ENCODE data around the gene SRCAP.

SRCAP gene

DNA sequence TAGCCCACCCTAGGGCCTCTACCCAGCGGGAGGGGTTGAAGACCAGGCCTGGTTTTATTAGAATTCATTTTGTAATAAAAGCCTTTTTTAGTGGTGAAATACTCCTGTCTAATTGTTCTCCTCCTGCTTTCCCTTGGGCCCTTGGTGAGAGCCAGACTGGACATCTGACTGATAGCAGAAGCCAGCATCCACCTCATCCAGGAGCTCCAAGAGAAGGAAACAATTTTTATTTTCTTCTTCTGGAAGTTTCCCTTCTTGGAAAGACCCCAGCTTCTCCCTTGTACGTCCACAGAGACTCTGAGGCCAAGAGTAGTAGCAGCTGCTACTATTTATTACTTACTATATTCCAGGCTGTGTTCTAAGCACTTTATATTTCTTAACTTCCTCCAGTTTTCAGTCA lies 45.2 kb downstream of the SRCAP start:
- TF ChIP-seq GATA2 (IDR thresholded peaks at IDR 0.05; ENCODE audit: low read depth, low read length) (no peak), GATA3 (IDR thresholded peaks at IDR 0.05; ENCODE audit: low read depth, low read length) (no peak)

- TF ChIP-seq GATA3 (IDR thresholded peaks at IDR 0.05; ENCODE audit: low read depth, low read length) (no peak), GATA2 (IDR thresholded peaks at IDR 0.05; ENCODE audit: low read depth, low read length) (no peak)
Measured at GRCh38 chr16:30745082-30745481, 46.1 kb downstream of the SRCAP start.

DNA sequence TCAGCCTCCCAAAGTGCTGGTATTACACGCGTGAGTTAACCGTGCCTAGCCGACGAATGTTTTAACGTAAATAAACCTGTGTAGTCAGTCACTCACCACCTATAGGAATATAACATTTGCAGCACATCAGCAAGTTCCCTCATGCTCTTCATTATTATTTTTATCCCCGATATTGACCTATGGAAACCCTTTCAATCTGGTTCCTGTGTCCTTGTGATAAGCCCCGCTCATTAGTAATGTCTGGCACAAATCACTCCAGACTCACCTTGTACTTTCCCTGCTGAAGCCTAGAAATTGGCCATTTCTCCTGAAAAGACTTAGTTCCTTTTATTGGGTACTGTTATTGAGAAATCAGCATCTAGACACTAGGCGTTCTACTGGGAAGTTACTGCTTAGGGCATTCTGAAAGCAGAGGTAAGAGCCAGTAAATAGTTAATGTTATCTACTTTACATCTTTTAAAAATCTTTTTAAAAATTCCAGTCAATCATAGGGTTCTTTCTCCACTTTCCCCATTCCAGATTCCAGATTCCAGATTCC lies 47.7 kb downstream of the SRCAP start:
- TF ChIP-seq GATA3 (IDR thresholded peaks at IDR 0.05; ENCODE audit: low read depth, low read length) (no peak), GATA2 (IDR thresholded peaks at IDR 0.05; ENCODE audit: low read depth, low read length) (no peak)

GRCh38 chr16:30747331-30747730 lies 48.4 kb downstream of the SRCAP start:
- TF ChIP-seq GATA3 (IDR thresholded peaks at IDR 0.05; ENCODE audit: low read depth, low read length) (no peak), GATA2 (IDR thresholded peaks at IDR 0.05; ENCODE audit: low read depth, low read length) (no peak)

GRCh38 chr16:30747799-30748633 lies 49.0 kb downstream of the SRCAP start, which contains the start of gene PHKG2:
TSS of gene PHKG2 (plus strand) at chr16:30748425. CDS start at chr16:30748821, 396 bp downstream.
- TF ChIP-seq GATA3 (IDR thresholded peaks at IDR 0.05; ENCODE audit: low read depth, low read length) (no peak), GATA2 (IDR thresholded peaks at IDR 0.05; ENCODE audit: low read depth, low read length) (no peak)

- TF ChIP-seq GATA2 (IDR thresholded peaks at IDR 0.05; ENCODE audit: low read depth, low read length) (no peak), GATA3 (IDR thresholded peaks at IDR 0.05; ENCODE audit: low read depth, low read length) (no peak)
Measured at GRCh38 chr16:30748634-30749445, 49.9 kb downstream of the SRCAP start.

GRCh38 chr16:30750201-30750600 lies 51.2 kb downstream of the SRCAP start:
- TF ChIP-seq GATA3 (IDR thresholded peaks at IDR 0.05; ENCODE audit: low read depth, low read length) (no peak), GATA2 (IDR thresholded peaks at IDR 0.05; ENCODE audit: low read depth, low read length) (no peak)

GRCh38 chr16:30750876-30751465 lies 52.0 kb downstream of the SRCAP start:
- TF ChIP-seq GATA3 (IDR thresholded peaks at IDR 0.05; ENCODE audit: low read depth, low read length) (no peak), GATA2 (IDR thresholded peaks at IDR 0.05; ENCODE audit: low read depth, low read length) (no peak)

DNA sequence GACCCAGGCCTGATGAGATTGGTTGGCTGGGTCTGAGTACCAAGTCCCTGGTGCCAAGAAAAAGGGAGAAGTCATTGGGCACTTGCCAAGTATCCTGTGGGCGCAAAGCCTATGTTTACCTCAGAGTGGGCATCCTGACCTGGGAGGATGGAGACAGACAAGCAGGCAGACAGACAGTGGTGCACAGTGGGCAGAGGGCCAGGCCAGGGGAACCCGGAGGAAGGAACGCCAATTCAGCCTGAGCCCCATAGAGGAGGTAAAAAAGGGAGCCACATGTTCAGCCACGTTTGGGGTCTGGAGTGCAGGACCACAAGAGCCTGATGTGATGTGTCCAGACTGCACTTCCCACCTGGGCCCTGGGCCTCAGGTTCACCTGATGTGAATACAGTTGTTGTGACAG lies 54.6 kb downstream of the SRCAP start:
- no peak for TF ChIP-seq GATA2 (IDR thresholded peaks at IDR 0.05; ENCODE audit: low read depth, low read length)
- no peak for TF ChIP-seq GATA3 (IDR thresholded peaks at IDR 0.05; ENCODE audit: low read depth, low read length)

- TF ChIP-seq GATA2 (IDR thresholded peaks at IDR 0.05; ENCODE audit: low read depth, low read length) (no peak), GATA3 (IDR thresholded peaks at IDR 0.05; ENCODE audit: low read depth, low read length) (no peak)
Measured at GRCh38 chr16:30755955-30756780, 57.2 kb downstream of the SRCAP start.

DNA sequence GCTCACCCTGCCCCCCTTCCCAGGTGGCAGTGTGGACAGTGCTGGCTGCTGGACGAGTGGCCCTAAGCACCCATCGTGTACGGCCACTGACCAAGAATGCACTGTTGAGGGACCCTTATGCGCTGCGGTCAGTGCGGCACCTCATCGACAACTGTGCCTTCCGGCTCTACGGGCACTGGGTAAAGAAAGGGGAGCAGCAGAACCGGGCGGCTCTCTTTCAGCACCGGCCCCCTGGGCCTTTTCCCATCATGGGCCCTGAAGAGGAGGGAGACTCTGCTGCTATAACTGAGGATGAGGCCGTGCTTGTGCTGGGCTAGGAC lies 57.8 kb downstream of the SRCAP start:
- TF ChIP-seq GATA2 (IDR thresholded peaks at IDR 0.05; ENCODE audit: low read depth, low read length) (no peak), GATA3 (IDR thresholded peaks at IDR 0.05; ENCODE audit: low read depth, low read length) (no peak)

- no peak for TF ChIP-seq GATA2 (IDR thresholded peaks at IDR 0.05; ENCODE audit: low read depth, low read length)
Measured at GRCh38 chr16:30757316-30757715, 58.3 kb downstream of the SRCAP start.

- TF ChIP-seq GATA2 (IDR thresholded peaks at IDR 0.05; ENCODE audit: low read depth, low read length) (no peak), GATA3 (IDR thresholded peaks at IDR 0.05; ENCODE audit: low read depth, low read length) (no peak)
Measured at GRCh38 chr16:30758988-30759491, 60.1 kb downstream of the SRCAP start.

All from SH-SY5Y (cell line).